RKO (cell line): ENCODE measurements around the gene XPR1.
A peak's percentile ranks its signal among the peaks of the same experiment; 100 is the strongest.
"Not testable (repeated sequence)": the region's sequence is repeated elsewhere in the genome, so short reads cannot be mapped to it uniquely, and the experiment has no call there.

Source experiments
- DNase-seq: peaks from one replicate; pipeline ENCODE4 v3.0.0-alpha.2; 2016; ENCODE audit warnings: low spot score

Gene XPR1

DNA sequence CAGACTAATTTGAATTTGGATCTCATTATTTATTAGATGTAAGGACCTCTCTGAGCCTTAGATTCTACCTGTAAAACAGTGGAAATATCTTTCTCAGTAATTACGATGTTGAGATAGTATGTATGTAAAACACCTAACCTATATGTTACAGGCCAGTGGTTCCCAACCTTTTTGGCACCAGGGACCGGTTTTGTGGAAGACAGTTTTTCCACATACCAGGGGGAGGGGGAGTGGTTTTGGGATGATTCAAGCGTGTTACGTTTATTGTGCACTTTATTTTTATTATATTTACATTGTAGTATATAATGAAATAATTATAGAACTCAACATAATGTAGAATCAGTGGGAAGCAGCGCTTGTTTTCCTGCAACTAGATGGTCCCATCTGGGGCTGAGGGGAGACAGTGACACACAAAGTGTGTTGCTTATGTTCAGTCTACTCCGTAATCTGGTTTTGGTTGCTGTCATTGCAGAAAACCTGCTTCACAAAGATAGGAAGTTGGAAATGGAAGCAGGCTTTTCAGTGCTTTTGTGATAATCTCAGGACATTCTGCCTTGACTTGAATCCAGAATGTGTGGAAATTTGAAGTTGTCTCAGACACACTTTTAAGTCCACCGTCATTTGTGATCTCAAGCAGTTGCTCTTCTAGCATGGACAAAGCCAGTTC is 12.8 kb downstream of the XPR1 start:
- DNase-seq = no peak

- DNase-seq = not testable (repeated sequence)
Measured at GRCh38 chr1:180645261-180645660, 13.4 kb downstream of the XPR1 start.

GRCh38 chr1:180646093-180646492 is 14.3 kb downstream of the XPR1 start:
- no peak for DNase-seq

GRCh38 chr1:180646547-180646946 is 14.7 kb downstream of the XPR1 start:
- no peak for DNase-seq

- no peak for DNase-seq
Measured at GRCh38 chr1:180652792-180653191, 21.0 kb downstream of the XPR1 start.

- no peak for DNase-seq
Measured at GRCh38 chr1:180662709-180663108, 30.9 kb downstream of the XPR1 start.

DNA sequence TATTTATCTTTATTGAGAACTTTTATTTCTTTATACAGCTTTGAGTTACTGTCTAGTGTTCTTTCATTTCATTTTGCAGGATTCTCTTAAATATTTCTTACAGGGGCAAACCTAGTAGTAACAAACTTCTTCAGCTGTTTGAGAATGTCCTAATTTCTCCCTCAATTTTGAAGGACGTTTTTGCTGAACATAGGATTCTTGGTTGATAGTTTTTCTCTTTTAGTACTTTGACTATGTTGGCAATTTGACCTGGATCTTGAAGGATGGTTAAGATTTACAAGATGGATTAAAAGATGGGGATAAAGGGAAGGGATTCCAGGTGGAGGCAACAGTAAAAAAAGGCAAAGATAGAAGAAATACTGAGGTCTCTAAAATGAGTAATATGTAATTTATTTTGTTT is 38.9 kb downstream of the XPR1 start:
- DNase-seq = no peak

GRCh38 chr1:180672105-180672504 is 40.3 kb downstream of the XPR1 start:
- DNase-seq = no peak

DNA sequence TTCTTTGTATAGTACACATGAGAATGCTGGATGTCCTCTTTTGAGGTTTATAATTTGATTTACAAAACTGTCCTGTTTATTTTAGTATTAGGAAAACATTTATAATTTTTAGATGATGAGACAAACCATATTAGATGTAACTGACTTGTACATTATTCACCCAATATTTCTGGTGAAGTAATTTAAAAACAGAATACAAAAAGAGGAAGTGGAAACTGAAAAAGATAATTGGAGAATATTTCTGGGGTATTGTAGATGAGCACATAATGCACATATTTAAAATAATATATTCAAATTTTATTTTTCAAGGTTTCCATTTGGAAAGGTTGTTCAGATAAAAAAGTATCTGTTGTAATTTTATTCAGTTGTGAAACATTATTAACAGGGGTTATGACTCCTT is 40.7 kb downstream of the XPR1 start:
- no peak for DNase-seq

- peak; percentile 10 for DNase-seq
Measured at GRCh38 chr1:180674603-180675530, 43.0 kb downstream of the XPR1 start.

- DNase-seq = no peak
Measured at GRCh38 chr1:180675586-180675985, 43.8 kb downstream of the XPR1 start.

DNA sequence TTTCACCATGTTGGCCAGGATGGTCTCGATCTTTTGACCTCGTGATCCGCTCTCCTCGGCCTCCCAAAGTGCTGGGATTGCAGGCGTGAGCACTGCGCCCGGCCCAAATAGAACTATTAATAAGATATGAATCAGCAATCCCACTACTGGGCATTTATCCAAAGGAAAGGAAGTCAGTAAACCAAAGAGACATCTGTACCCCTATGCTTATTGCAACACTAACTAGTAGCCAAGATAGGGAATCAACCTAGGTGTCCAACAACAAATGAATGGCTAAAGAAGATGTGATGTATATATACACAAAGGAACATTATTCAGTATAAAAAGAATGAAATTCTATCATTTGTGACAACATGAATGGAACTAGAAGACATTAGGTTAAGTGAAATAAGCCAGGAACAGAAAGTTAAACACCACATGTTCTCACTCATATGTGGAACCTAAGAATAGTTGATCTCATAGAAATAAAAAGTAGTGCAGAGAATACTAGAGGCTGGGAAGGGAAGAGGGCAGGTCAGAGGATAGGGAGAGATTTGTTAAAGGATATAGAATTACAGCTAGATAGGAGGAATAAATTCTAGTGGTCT is 48.8 kb downstream of the XPR1 start:
- DNase-seq = no peak

DNA sequence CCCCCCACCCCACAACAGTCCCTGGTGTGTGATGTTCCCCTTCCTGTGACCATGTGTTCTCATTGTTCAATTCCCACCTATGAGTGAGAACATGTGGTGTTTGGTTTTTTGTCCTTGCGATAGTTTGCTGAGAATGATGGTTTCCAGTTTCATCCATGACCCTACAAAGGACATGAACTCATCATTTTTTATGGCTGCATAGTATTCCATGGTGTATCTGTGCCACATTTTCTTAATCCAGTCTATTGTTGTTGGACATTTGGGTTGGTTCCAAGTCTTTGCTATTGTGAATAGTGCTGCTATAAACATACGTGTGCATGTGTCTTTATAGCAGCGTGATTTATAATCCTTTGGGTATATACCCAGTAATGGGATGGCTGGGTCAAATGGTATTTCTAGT is 51.3 kb downstream of the XPR1 start:
- DNase-seq = not testable (repeated sequence)

GRCh38 chr1:180691322-180691913 is 59.6 kb downstream of the XPR1 start:
- no peak for DNase-seq

GRCh38 chr1:180693564-180694244 is 61.9 kb downstream of the XPR1 start:
- no peak for DNase-seq

- no peak for DNase-seq
Measured at GRCh38 chr1:180695282-180695681, 63.5 kb downstream of the XPR1 start.

DNA sequence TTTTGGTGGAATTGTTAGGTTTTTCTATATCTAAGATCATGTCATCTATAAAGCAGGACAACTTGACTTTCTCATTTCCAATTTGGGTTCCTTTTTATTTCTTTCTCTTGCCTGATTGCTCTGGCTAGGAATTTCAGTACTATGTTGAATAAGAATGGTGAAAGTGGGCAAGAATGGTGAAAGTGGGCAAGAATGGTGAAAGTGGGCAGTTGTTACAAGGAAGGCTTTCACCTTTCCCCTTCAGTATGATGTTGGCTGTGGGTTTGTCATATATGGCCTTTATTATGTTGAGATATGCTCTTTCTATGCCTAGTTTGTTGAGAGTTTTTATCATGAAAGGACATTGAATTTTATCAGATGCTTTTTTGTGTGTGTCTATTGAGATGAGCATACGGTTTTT is 64.5 kb downstream of the XPR1 start:
- DNase-seq = no peak

DNA sequence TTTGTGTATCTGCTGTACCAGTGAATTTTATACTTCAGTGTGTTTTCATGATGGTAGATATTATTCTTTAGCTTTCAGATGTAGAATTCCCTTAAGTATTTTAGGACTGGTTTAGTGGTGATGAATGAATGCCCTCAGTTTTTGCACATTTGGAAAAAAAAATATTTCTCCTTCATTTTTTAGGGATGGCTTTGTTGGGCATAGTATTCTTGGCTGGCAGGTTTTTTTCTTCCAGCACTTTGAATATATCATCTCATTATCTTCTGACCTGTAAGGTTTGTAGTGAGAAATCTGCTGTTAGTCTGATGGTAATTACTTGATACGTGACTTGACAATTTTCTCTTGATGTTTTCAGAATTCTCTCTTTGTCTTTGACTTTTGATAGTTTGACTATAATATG is 66.8 kb downstream of the XPR1 start:
- DNase-seq = no peak

GRCh38 chr1:180702376-180702775 is 70.6 kb downstream of the XPR1 start:
- DNase-seq = not testable (repeated sequence)

- not testable (repeated sequence) for DNase-seq
Measured at GRCh38 chr1:180710746-180711145, 78.9 kb downstream of the XPR1 start.

GRCh38 chr1:180711260-180711659 is 79.4 kb downstream of the XPR1 start:
- not testable (repeated sequence) for DNase-seq

- DNase-seq = no peak
Measured at GRCh38 chr1:180720753-180721152, 88.9 kb downstream of the XPR1 start.
